Measurements from ENCODE around the gene MRPL53.

Gene MRPL53

GRCh38 chr2:74474899-74475298, 2.4 kb upstream of the MRPL53 start:
- Histone ChIP-seq H3K27ac (ENCODE audit: low read length, poor library complexity, severe bottlenecking) (no peak overlapping the region), H3K18ac (ENCODE audit: low read depth in 1 of 2, low read length in 2 of 2) (no peak overlapping the region), H3K4me2 (ENCODE audit: low read length, poor library complexity, severe bottlenecking) (no peak overlapping the region), H4K8ac (ENCODE audit: low read length) (no peak overlapping the region), H2AFZ (ENCODE audit: low read depth, low read length) (no peak overlapping the region), H3K79me1 (replicated peaks; ENCODE audit: low read length, poor library complexity, severe bottlenecking) (peaks cover 13% of the 10 kb centered on the region), H2BK12ac (ENCODE audit: low read length in 2 of 2) (no peak overlapping the region), H3K23ac (ENCODE audit: low read length in 2 of 2) (no peak overlapping the region), H2BK15ac (ENCODE audit: low read depth, poor library complexity, severe bottlenecking) (no peak overlapping the region), H2AK5ac (ENCODE audit: low read length, severe bottlenecking) (no peak overlapping the region), H3K14ac (ENCODE audit: low read length in 2 of 2) (no peak overlapping the region), H3K4me3 (ENCODE audit: insufficient read depth in 1 of 2, low read depth in 1 of 2, low read length in 2 of 2) (no peak overlapping the region), H3K4me1 (ENCODE audit: control insufficient read depth, insufficient read depth, low read depth, low read length) (peaks cover 11% of the 10 kb centered on the region), H3K27me3 (ENCODE audit: control insufficient read depth in 1 of 2, insufficient read depth in 1 of 2, low read length in 2 of 2) (no peaks in the 10 kb centered on the region), H3K9me3 (ENCODE audit: control insufficient read depth, low read length) (no peaks in the 10 kb centered on the region), H3K36me3 (ENCODE audit: control insufficient read depth in 1 of 2, insufficient read depth in 2 of 2, low read depth in 1 of 2, low read length in 2 of 2) (peaks cover 27 to 43% of the 10 kb centered on the region in 2 experiments), H3K9ac (ENCODE audit: low read length) (no peak overlapping the region), H4K91ac (ENCODE audit: low read length) (no peak overlapping the region), H3K4ac (ENCODE audit: low read depth in 1 of 2, low read length in 2 of 2) (no peak overlapping the region), H2BK120ac (ENCODE audit: low read depth, low read length) (no peak overlapping the region), H2BK5ac (ENCODE audit: low read depth, low read length, poor library complexity, severe bottlenecking) (no peak overlapping the region)
- DNase-seq: no peak
- 99% methylated on average over 5 of the region's 5 CpGs for WGBS

GRCh38 chr2:74474481-74474880, 2.0 kb upstream of the MRPL53 start:
- H2AK5ac ChIP-seq (ENCODE audit: low read length, severe bottlenecking): no peak overlapping the region
- no peak overlapping the region for H2AFZ ChIP-seq (ENCODE audit: low read depth, low read length)
- no peak overlapping the region for H3K14ac ChIP-seq (ENCODE audit: low read length in 2 of 2)
- no peak overlapping the region for H2BK5ac ChIP-seq (ENCODE audit: low read depth, low read length, poor library complexity, severe bottlenecking)
- H3K23ac ChIP-seq (ENCODE audit: low read length in 2 of 2): no peak overlapping the region
- no peaks in the 10 kb centered on the region for H3K9me3 ChIP-seq (ENCODE audit: control insufficient read depth, low read length)
- H3K79me1 ChIP-seq (replicated peaks; ENCODE audit: low read length, poor library complexity, severe bottlenecking): peaks cover 12% of the 10 kb centered on the region
- H3K36me3 ChIP-seq (ENCODE audit: control insufficient read depth in 1 of 2, insufficient read depth in 2 of 2, low read depth in 1 of 2, low read length in 2 of 2): peaks cover 27 to 39% of the 10 kb centered on the region in 2 experiments
- no peak overlapping the region for H3K4ac ChIP-seq (ENCODE audit: low read depth in 1 of 2, low read length in 2 of 2)
- H3K18ac ChIP-seq (ENCODE audit: low read depth in 1 of 2, low read length in 2 of 2): no peak overlapping the region
- 95% methylated on average over 6 of the region's 6 CpGs for WGBS
- no peak overlapping the region for H2BK120ac ChIP-seq (ENCODE audit: low read depth, low read length)
- no peak overlapping the region for H3K9ac ChIP-seq (ENCODE audit: low read length)
- H3K27ac ChIP-seq (ENCODE audit: low read length, poor library complexity, severe bottlenecking): no peak overlapping the region
- no peak overlapping the region for H2BK12ac ChIP-seq (ENCODE audit: low read length in 2 of 2)
- no peak for DNase-seq
- H3K27me3 ChIP-seq (ENCODE audit: control insufficient read depth in 1 of 2, insufficient read depth in 1 of 2, low read length in 2 of 2): no peaks in the 10 kb centered on the region
- H2BK15ac ChIP-seq (ENCODE audit: low read depth, poor library complexity, severe bottlenecking): no peak overlapping the region
- H3K4me1 ChIP-seq (ENCODE audit: control insufficient read depth, insufficient read depth, low read depth, low read length): peaks cover 11% of the 10 kb centered on the region
- H4K91ac ChIP-seq (ENCODE audit: low read length): no peak overlapping the region
- no peak overlapping the region for H4K8ac ChIP-seq (ENCODE audit: low read length)
- no peak overlapping the region for H3K4me2 ChIP-seq (ENCODE audit: low read length, poor library complexity, severe bottlenecking)
- H3K4me3 ChIP-seq (ENCODE audit: insufficient read depth in 1 of 2, low read depth in 1 of 2, low read length in 2 of 2): no peak overlapping the region

- DNase-seq: no peak
These were observed 422 bp upstream of the MRPL53 start for GRCh38 chr2:74472945-74473258.

GRCh38 chr2:74471332-74472065, 981 bp downstream of the MRPL53 start:
- H3K4me3 ChIP-seq (ENCODE audit: insufficient read depth in 1 of 2, low read depth in 1 of 2, low read length in 2 of 2): peak overlapping the region; percentile 79 to 89
- H3K23ac ChIP-seq (ENCODE audit: low read length in 2 of 2): no peak overlapping the region
- peak overlapping the region in 1 of 2 experiments; percentile 100 for H3K14ac ChIP-seq (ENCODE audit: low read length in 2 of 2)
- H3K18ac ChIP-seq (ENCODE audit: low read depth in 1 of 2, low read length in 2 of 2): peak overlapping the region; percentile 56 to 100
- H3K4ac ChIP-seq (ENCODE audit: low read depth in 1 of 2, low read length in 2 of 2): peak overlapping the region in 1 of 2 experiments; percentile 99
- H4K91ac ChIP-seq (ENCODE audit: low read length): no peak overlapping the region
- peak overlapping the region; percentile 89 for H3K4me2 ChIP-seq (ENCODE audit: low read length, poor library complexity, severe bottlenecking)
- no peaks in the 10 kb centered on the region for H3K9me3 ChIP-seq (ENCODE audit: control insufficient read depth, low read length)
- H2BK5ac ChIP-seq (ENCODE audit: low read depth, low read length, poor library complexity, severe bottlenecking): no peak overlapping the region
- H2AFZ ChIP-seq (ENCODE audit: low read depth, low read length): no peak overlapping the region
- H3K36me3 ChIP-seq (ENCODE audit: control insufficient read depth in 1 of 2, insufficient read depth in 2 of 2, low read depth in 1 of 2, low read length in 2 of 2): peaks cover 19 to 22% of the 10 kb centered on the region in 2 experiments
- H3K4me1 ChIP-seq (ENCODE audit: control insufficient read depth, insufficient read depth, low read depth, low read length): peaks cover 11% of the 10 kb centered on the region
- H2BK15ac ChIP-seq (ENCODE audit: low read depth, poor library complexity, severe bottlenecking): no peak overlapping the region
- peaks cover 4% of the 10 kb centered on the region for H3K79me1 ChIP-seq (replicated peaks; ENCODE audit: low read length, poor library complexity, severe bottlenecking)
- H2BK12ac ChIP-seq (ENCODE audit: low read length in 2 of 2): no peak overlapping the region
- H2BK120ac ChIP-seq (ENCODE audit: low read depth, low read length): no peak overlapping the region
- H3K27ac ChIP-seq (ENCODE audit: low read length, poor library complexity, severe bottlenecking): peak overlapping the region; percentile 95
- no peak for DNase-seq
- H3K27me3 ChIP-seq (ENCODE audit: control insufficient read depth in 1 of 2, insufficient read depth in 1 of 2, low read length in 2 of 2): no peaks in the 10 kb centered on the region
- no peak overlapping the region for H4K8ac ChIP-seq (ENCODE audit: low read length)
- WGBS: 77% methylated on average over 9 of the region's 16 CpGs
- H2AK5ac ChIP-seq (ENCODE audit: low read length, severe bottlenecking): no peak overlapping the region
- H3K9ac ChIP-seq (ENCODE audit: low read length): peak overlapping the region; percentile 86

More at GRCh38 chr2:74472945-74473258, 422 bp upstream of the MRPL53 start:
- H3K9me3 ChIP-seq (ENCODE audit: control insufficient read depth, low read length): no peaks in the 10 kb centered on the region
- H3K4me3 ChIP-seq (ENCODE audit: insufficient read depth in 1 of 2, low read depth in 1 of 2, low read length in 2 of 2): peak overlapping the region in 1 of 2 experiments; percentile 79
- no peaks in the 10 kb centered on the region for H3K27me3 ChIP-seq (ENCODE audit: control insufficient read depth in 1 of 2, insufficient read depth in 1 of 2, low read length in 2 of 2)
- H3K4me1 ChIP-seq (ENCODE audit: control insufficient read depth, insufficient read depth, low read depth, low read length): peaks cover 11% of the 10 kb centered on the region
- 39% methylated on average over 6 of the region's 7 CpGs for WGBS
- H3K9ac ChIP-seq (ENCODE audit: low read length): peak overlapping the region; percentile 86
- H3K4ac ChIP-seq (ENCODE audit: low read depth in 1 of 2, low read length in 2 of 2): peak overlapping the region; percentile 73 to 96
- H2AFZ ChIP-seq (ENCODE audit: low read depth, low read length): peak overlapping the region; percentile 83
- H3K18ac ChIP-seq (ENCODE audit: low read depth in 1 of 2, low read length in 2 of 2): peak overlapping the region; percentile 94 to 98
- peaks cover 10% of the 10 kb centered on the region for H3K79me1 ChIP-seq (replicated peaks; ENCODE audit: low read length, poor library complexity, severe bottlenecking)
- H2AK5ac ChIP-seq (ENCODE audit: low read length, severe bottlenecking): peak overlapping the region; percentile 49
- peak overlapping the region; percentile 89 for H3K4me2 ChIP-seq (ENCODE audit: low read length, poor library complexity, severe bottlenecking)
- H4K91ac ChIP-seq (ENCODE audit: low read length): peak overlapping the region; percentile 88
- H2BK15ac ChIP-seq (ENCODE audit: low read depth, poor library complexity, severe bottlenecking): no peak overlapping the region
- H3K23ac ChIP-seq (ENCODE audit: low read length in 2 of 2): no peak overlapping the region
- H2BK120ac ChIP-seq (ENCODE audit: low read depth, low read length): no peak overlapping the region
- H3K36me3 ChIP-seq (ENCODE audit: control insufficient read depth in 1 of 2, insufficient read depth in 2 of 2, low read depth in 1 of 2, low read length in 2 of 2): peaks cover 27 to 33% of the 10 kb centered on the region in 2 experiments
- no peak overlapping the region for H2BK5ac ChIP-seq (ENCODE audit: low read depth, low read length, poor library complexity, severe bottlenecking)
- H3K14ac ChIP-seq (ENCODE audit: low read length in 2 of 2): peak overlapping the region in 1 of 2 experiments; percentile 61
- H2BK12ac ChIP-seq (ENCODE audit: low read length in 2 of 2): no peak overlapping the region
- peak overlapping the region; percentile 98 for H4K8ac ChIP-seq (ENCODE audit: low read length)
- H3K27ac ChIP-seq (ENCODE audit: low read length, poor library complexity, severe bottlenecking): peak overlapping the region; percentile 95
